GM12878 (cell line): Measurements from ENCODE around the gene RHBDD1. TPM values are rescaled to one million over a fixed set of nuclear protein-coding genes. Genes with fewer than 3 reads are reported as not detected.

Source experiments
- ATAC-seq: fragments of 200-7000 bp; cut with Tn5 transposase; 3 replicates; pipeline ENCODE4 v1.9.1; 2020; ENCODE audit warnings: mild to moderate bottlenecking, moderate library complexity
- BruUV-seq: library from RNA; stranded (reverse); fragments of 400-500 nt; replicated peaks from 2 replicates; lab custom pipeline; 2021; lab: Mats Ljungman, UMichigan
- CTCF ChIA-PET: fragments of 300-600 bp; sonication (Branson Sonifier 250); formaldehyde crosslinking; extraction: SDS; loops from one replicate; lab custom pipeline; 2021; ENCODE audit warnings: inconsistent platforms; lab: Yijun Ruan, JAX
- POLR2A ChIA-PET: fragments of 350-600 bp; formaldehyde crosslinking; extraction: SDS; loops from one replicate; lab custom pipeline; 2021; ENCODE audit warnings: inconsistent platforms; lab: Charles Lee
- RAD21 ChIA-PET: fragments of 300-600 bp; sonication (Branson Sonifier 250); formaldehyde crosslinking; loops from one replicate; lab custom pipeline; 2023; ENCODE audit warnings: antibody characterized with exemption; ENCODE audit not compliant: unreplicated experiment; lab: Charles Lee
- SMC1A ChIA-PET: fragments of 300-600 bp; sonication (Branson Sonifier 250); formaldehyde crosslinking; loops from one replicate; lab custom pipeline; 2023; ENCODE audit not compliant: unreplicated experiment, uncharacterized antibody; lab: Charles Lee
- DNase-seq: peaks from one replicate; pipeline ENCODE4 v3.0.0-alpha.2; 2011; ENCODE audit warnings: low read depth, low spot score
- FAIRE-seq: peaks from 3 replicates; lab custom pipeline; 2011; peaks lifted over from hg19 to GRCh38; lab: Jason Lieb, UNC
- H2AFZ ChIP-seq: 2 replicates; pipeline ENCODE4 v1.6.0; 2011; ENCODE audit warnings: low read depth, low read length, control low read depth; ENCODE audit not compliant: control insufficient read depth
- H3K27ac ChIP-seq: 2 replicates; pipeline ENCODE4 v1.5.1; 2011; ENCODE audit warnings: control low read depth; ENCODE audit not compliant: control insufficient read depth, insufficient read depth
- H3K27me3 ChIP-seq, 2 experiments: replicated peaks in 1 of 2; 2 replicates each; pipeline versions ENCODE4 v1.6.0 to v1.6.1; 2011; ENCODE audit warnings: low read length in 1 of 2; ENCODE audit not compliant: control insufficient read depth in 2 of 2, insufficient read depth in 2 of 2
- H3K36me3 ChIP-seq, 2 experiments: 2 replicates each; pipeline ENCODE4 v1.5.1; 2011; ENCODE audit warnings: low read length in 1 of 2; ENCODE audit not compliant: control insufficient read depth in 2 of 2, insufficient read depth in 2 of 2
- H3K4me1 ChIP-seq: 2 replicates; pipeline ENCODE4 v1.6.1; 2011; ENCODE audit warnings: mild to moderate bottlenecking, low read length, moderate library complexity, mixed read lengths; ENCODE audit not compliant: control insufficient read depth, insufficient read depth
- H3K4me2 ChIP-seq: 2 replicates; pipeline ENCODE4 v1.6.0; 2011; ENCODE audit warnings: control low read depth; ENCODE audit not compliant: control insufficient read depth, insufficient read depth
- H3K4me3 ChIP-seq: fragments of 200-600 bp; sonication (generic); 2 replicates; pipeline ENCODE4 v1.5.1; 2016
- H3K79me2 ChIP-seq: 2 replicates; pipeline ENCODE4 v1.6.0; 2011; ENCODE audit warnings: low read length; ENCODE audit not compliant: control insufficient read depth, insufficient read depth
- H3K9ac ChIP-seq: 2 replicates; pipeline ENCODE4 v1.8.0; 2011; ENCODE audit warnings: low read length, control low read depth, mixed read lengths; ENCODE audit not compliant: control insufficient read depth, insufficient read depth
- H3K9me3 ChIP-seq: replicated peaks from 3 replicates; pipeline ENCODE4 v1.5.1; 2011; ENCODE audit warnings: mild to moderate bottlenecking, low read length; ENCODE audit not compliant: control insufficient read depth, insufficient read depth
- H4K20me1 ChIP-seq: 2 replicates; pipeline ENCODE4 v1.6.0; 2011; ENCODE audit not compliant: control insufficient read depth, insufficient read depth
- ATF7 ChIP-seq: fragments of 450-650 bp; IDR thresholded peaks from 2 replicates; pipeline ENCODE4 v1.6.1; 2016; ENCODE audit warnings: low read depth, mild to moderate bottlenecking
- IKZF1 ChIP-seq: fragments of 450-650 bp; conservative IDR thresholded peaks from 2 replicates; pipeline ENCODE4 v1.6.1; 2017; ENCODE audit warnings: antibody characterized with exemption, mild to moderate bottlenecking
- IKZF2 ChIP-seq, 2 experiments: fragments of 450-650 bp; IDR thresholded peaks; 2 replicates each; pipeline ENCODE4 v1.6.1; 2017; ENCODE audit warnings: mild to moderate bottlenecking in 2 of 2, moderate library complexity in 2 of 2
- MTA2 ChIP-seq: fragments of 450-650 bp; IDR thresholded peaks from 2 replicates; pipeline ENCODE4 v1.6.1; 2016; ENCODE audit warnings: low read depth, mild to moderate bottlenecking, moderate library complexity
- NKRF ChIP-seq: fragments of 450-650 bp; conservative IDR thresholded peaks from 2 replicates; pipeline ENCODE4 v1.6.1; 2017; ENCODE audit warnings: mild to moderate bottlenecking, moderate library complexity
- NR2F1 ChIP-seq: fragments of 450-650 bp; conservative IDR thresholded peaks from 2 replicates; pipeline ENCODE4 v1.6.1; 2017; ENCODE audit warnings: mild to moderate bottlenecking
- PKNOX1 ChIP-seq: fragments of 450-650 bp; IDR thresholded peaks from 2 replicates; pipeline ENCODE4 v1.6.1; 2016; ENCODE audit warnings: mild to moderate bottlenecking
- WGBS: methylation state at CpG from one replicate; pipeline ENCODE4 v1.1.6; 2016; ENCODE audit warnings: low lambda C conversion rate; ENCODE audit not compliant: insufficient replicate concordance, insufficient coverage; ENCODE audit errors: missing lambda C conversion rate; 5-methylcytosine and 5-hydroxymethylcytosine counted together
- in situ Hi-C: fragments of 300-500 bp; cut with MboI; formaldehyde crosslinking; loops from 9 replicates; pipeline ENCODE4 v1.14.3; 2018; ENCODE audit warnings: mixed read lengths
- intact Hi-C: fragments of 100-400 bp; cut with micrococcal nuclease; formaldehyde crosslinking; loops from one replicate; pipeline ENCODE4 v1.14.2; 2022; ENCODE audit not compliant: unreplicated experiment
- polyA plus RNA-seq, 11 experiments: library from polyadenylated mRNA; depleted of rRNA in 4 of 11; unstranded in 6 of 11; stranded (reverse) in 5 of 11; fragments of >200 nt; fragmentation: Nextera tagmentation in 4 of 11; fragmentation: Illumina TruSeq in 1 of 11; extraction: Ambion mirVana in 4 of 11; extraction: Trizol in 1 of 11; gene quantifications; 1 replicate in 1 of 11; 2 replicates in 10 of 11; pipeline versions ENCODE4 v1.2.1 to v1.2.3, GENCODE V29; 2011 to 2016; ENCODE audit warnings: inconsistent platforms in 2 of 11, missing spikeins in 2 of 11, low read depth in 1 of 11
- total RNA-seq, 4 experiments: library from RNA; depleted of rRNA in 3 of 4; stranded (reverse); fragments of >200 nt in 3 of 4; fragmentation: Illumina TruSeq in 1 of 4; extraction: Trizol in 1 of 4; gene quantifications; 2 replicates each; pipeline versions ENCODE4 v1.2.1 to v1.2.3, GENCODE V29; 2013 to 2021

RHBDD1 gene
- total and polyA plus RNA-seq, 10 of the 15 experiments (the other 5 are each of a cell fraction or from before 2014, with no cell fraction given): 7.1 to 36.4 (median 14.7) TPM

- POLR2A ChIA-PET: interaction anchor here (0.5 to 4.0 kb wide), 4 partner anchors 8 to 44 kb away, joined by 4 to 19 read pairs (median 8); partner anchors contain the start of gene RHBDD1
- ATAC-seq (peak; percentile 75), DNase-seq (no peak), FAIRE-seq (peak; percentile 83)
- H4K20me1 ChIP-seq: no peaks in the 10 kb centered on the region
- in situ Hi-C loops: loop anchor here (25.0 kb wide), 1 partner anchor 942 kb away; no protein-coding TSS in a partner anchor
- TF ChIP-seq IKZF1: no peak
- peak; percentile 64 for TF ChIP-seq MTA2
- TF ChIP-seq IKZF2 (IDR thresholded peaks at IDR 0.05): 0 out of 4 replicates have a peak, but pooled peaks of 1 of the 2 experiments have one; percentile 14
- no peak for TF ChIP-seq NKRF
- TF ChIP-seq NR2F1: peak; percentile 50; the same call in 1 of the 2 replicates
- peak; percentile 64 for TF ChIP-seq PKNOX1
- peak; percentile 94 for TF ChIP-seq ATF7
- RAD21 ChIA-PET: interaction anchor here (0.9 to 1.4 kb wide), 2 partner anchors 10 to 17 kb away, joined by 5 to 9 read pairs; partner anchors contain the start of gene RHBDD1
- SMC1A ChIA-PET: interaction anchor here (0.8 to 1.6 kb wide), 5 partner anchors 8 to 18 kb away, joined by 3 to 5 read pairs (median 5); partner anchors contain the start of gene RHBDD1
- H3K27me3 ChIP-seq: no peaks in the 10 kb centered on the region
- peak overlapping the region; percentile 66 for H3K4me2 ChIP-seq
- peak overlapping the region; percentile 65 for H3K27ac ChIP-seq
- H3K9me3 ChIP-seq: peaks cover 5% of the 10 kb centered on the region
- CTCF ChIA-PET: interaction anchor here (0.6 to 1.7 kb wide), 10 partner anchors 9 to 121 kb away, joined by 3 to 4 read pairs (median 4); partner anchors contain the start of gene IRS1
- H3K4me3 ChIP-seq: peak overlapping the region; percentile 39; the same call in 1 of the 2 replicates
- peak overlapping the region; percentile 13; the same call in 1 of the 2 replicates for H3K9ac ChIP-seq
- peaks cover 31% of the 10 kb centered on the region for H3K79me2 ChIP-seq
- peak overlapping the region; percentile 18; the same call in 1 of the 2 replicates for H2AFZ ChIP-seq
- H3K36me3 ChIP-seq: 0 out of 4 replicates have a peak, but pooled peaks cover 0 to 3% of the 10 kb centered on the region in 2 experiments
- no TSS peak for BruUV-seq
- peaks cover 22% of the 10 kb centered on the region for H3K4me1 ChIP-seq
- intact Hi-C loops: no loop called here
- 97% methylated on average over 3 of the region's 3 CpGs for WGBS
These were observed 9.7 kb downstream of the RHBDD1 start for GRCh38 chr2:226845386-226846116.
